ENCODE results near the gene C16orf95.

The C16orf95 gene

GRCh38 chr16:87331241-87331801 is 14.1 kb upstream of the C16orf95 start:
- DNase-seq (ENCODE audit: low read depth) = no peak

GRCh38 chr16:87330646-87331045 is 13.5 kb upstream of the C16orf95 start:
- DNase-seq (ENCODE audit: low read depth) = no peak

GRCh38 chr16:87330257-87330624 is 13.0 kb upstream of the C16orf95 start:
- no peak for DNase-seq (ENCODE audit: low read depth)

DNA sequence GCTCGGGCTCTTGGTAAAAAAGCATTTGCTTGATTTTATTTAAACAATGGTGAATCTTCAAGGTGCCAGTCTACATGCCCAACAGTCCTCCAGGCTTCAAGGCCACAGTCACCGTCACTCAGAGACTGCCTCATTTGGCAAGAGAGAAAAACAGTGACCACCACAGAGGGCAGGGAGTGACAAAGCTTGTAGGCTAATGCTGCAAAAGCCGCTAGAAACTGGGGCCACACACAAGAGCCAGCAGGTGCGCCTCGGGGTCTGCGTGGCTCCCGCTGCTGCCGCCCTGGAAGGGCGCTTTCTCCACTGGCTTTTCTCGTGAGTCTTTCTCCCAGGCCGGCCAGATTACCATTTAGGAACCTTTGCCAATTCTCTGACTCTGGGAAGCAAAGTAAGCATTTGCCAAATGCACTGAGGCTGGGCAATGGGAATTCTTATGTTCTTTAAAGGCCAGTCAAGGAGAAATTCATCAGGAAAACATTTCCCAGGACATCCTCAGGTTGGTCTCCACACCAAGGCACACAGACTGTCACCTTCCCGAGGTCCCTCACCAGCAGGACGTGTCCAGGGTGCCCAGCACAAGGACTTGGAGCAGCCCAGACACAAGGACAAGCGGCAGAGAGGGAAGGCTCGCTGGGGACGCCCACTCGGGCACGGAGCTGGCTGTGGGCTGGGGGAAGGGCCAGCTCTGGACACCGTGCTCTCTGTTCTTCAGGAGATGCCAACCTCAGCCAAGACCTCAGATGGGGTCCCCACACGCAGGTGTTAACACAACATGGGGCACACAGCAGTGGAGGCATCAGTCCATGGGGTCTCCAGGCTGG is 12.5 kb upstream of the C16orf95 start:
- DNase-seq (ENCODE audit: low read depth) = no peak

DNA sequence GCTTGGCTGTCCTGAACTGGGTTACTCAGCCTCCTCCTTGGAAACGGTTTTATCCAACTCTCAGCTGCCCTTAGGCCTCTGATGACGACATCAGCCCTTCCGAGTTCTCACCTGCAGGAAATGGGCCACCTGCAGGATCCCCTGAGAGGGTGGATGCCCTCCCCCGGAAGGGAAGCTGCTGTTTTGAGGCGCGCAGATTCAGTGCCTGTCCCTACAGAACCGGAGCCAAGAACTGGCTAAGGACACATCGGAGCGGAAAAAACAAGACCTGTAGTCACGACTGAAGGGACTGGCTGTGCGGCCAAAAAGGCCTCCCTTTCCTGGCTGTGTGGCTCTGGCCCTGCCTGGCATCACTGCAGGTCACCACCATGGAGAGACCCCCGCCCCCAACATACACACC is 11.7 kb upstream of the C16orf95 start:
- no peak for DNase-seq (ENCODE audit: low read depth)

DNA sequence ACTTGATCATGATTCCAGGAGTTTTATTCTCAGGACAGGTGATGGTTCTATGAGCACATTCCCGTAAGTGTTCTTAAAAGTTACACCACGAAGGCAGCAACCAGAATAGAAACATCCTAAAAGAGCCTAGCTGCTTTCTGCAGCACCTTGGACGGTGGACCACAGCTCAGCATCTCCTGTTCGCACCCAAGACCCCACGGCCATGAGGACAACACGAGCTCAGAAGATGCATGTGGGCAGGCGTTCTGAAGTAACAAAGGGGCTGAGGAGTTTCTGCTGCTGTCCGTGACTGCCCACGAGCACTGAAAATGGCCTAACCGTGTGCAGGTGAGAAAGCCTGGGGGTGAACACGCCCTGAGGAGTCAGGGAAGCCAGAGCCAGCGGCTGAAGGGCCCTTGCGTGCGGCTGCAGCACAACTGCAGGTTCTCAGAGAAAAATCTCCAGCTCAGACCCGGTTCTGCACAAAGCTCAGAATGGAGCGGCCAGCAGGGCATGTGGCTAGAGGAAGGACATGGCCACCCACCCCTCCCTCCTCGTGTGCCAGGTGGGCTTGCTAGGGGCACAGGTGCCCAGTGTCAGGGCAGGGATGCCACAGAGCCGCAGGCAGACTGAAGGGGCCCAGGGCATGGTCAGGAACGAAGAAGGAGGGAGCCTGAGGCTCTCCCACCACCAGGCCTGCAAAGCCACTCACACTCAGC is 10.8 kb upstream of the C16orf95 start:
- no peak for DNase-seq (ENCODE audit: low read depth)

- DNase-seq (ENCODE audit: low read depth) = no peak
These were observed 9.0 kb upstream of the C16orf95 start for GRCh38 chr16:87326151-87326571.

DNA sequence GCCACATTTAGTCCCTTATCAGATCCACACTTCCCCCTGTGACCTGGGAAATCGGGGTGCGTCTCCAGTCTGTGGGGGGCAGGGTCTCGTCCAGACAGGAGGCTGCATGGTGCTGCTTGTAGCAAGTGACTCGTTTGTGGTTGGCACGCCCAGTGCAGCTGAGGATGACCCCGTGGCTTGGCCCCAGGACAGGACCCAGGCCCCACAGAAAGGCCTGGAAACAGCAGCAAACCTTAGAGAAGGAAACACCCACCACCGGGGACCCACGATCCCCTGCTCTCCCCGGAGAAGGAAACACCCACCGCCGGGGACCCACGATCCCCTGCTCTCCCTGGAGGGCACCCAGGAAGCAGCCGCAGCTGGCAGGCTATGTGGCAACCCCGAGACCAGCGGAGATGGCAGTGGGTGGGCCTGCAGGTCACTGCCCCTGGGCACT is 8.2 kb upstream of the C16orf95 start:
- DNase-seq (ENCODE audit: low read depth) = no peak

DNA sequence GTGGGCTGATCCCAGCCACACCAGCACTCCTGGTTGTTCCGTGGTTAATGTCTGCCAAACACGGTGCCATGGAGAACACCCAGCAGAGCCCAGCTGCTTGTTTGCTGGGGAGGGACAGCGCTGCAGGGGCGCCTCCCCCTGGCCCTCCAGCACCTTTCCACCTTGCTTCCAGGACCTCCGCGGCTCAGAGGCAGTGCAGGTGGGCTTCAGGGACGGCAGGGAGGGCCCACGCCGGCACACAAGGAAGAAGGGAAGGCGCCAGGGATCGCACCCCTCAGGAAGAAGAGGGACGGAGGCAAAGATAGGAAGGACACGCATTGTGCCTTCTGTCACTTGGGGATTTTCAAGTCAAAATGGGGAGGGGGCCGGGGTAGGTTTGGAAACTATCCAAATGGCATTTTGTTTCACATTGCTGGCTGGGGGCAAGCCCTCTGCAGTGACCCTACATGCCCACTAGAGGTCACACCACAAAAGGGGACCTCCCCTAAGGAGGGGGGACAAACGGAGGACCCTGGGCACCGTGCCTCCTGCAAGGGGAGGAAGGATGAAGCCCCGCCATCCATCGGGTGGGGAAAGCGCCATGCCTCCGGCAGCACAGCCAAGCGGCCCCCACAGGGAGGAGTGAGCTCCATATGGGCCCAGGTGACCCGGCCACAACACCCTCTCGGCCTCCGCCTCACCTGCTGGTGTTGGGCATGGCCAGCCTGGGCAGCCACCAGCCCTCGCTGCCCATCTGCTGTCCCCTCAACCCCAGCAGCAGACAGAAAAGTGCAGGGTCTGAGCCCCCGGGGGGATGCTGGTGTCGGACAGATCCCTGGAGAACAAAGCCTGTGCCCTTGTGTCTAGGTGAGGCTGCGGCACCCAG is 7.5 kb upstream of the C16orf95 start:
- peak; percentile 19 for DNase-seq (ENCODE audit: low read depth)

- DNase-seq (ENCODE audit: low read depth) = no peak
These were observed 6.7 kb upstream of the C16orf95 start for GRCh38 chr16:87323727-87324410.

GRCh38 chr16:87322833-87323726 is 5.9 kb upstream of the C16orf95 start:
- DNase-seq (ENCODE audit: low read depth) = no peak

DNA sequence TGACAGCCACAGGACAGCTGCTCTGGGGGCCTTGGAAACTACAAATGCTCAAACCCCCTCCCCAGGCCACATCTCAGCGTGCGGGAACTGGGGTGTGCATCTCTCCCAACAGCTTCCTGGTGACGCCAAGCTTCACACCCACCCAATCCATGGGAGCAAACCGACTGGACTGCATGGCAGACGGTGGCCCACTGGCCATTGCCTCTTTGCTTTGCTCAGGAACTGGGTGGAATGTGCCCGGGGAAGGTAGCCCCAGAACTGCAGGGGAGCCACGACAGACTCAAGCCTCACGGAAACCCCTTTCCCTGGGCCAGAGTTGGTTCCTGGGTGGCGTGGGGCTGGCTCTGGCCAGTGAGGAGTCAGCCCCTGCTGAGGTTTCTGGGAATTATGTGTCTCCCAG is 5.2 kb upstream of the C16orf95 start:
- no peak for DNase-seq (ENCODE audit: low read depth)

DNA sequence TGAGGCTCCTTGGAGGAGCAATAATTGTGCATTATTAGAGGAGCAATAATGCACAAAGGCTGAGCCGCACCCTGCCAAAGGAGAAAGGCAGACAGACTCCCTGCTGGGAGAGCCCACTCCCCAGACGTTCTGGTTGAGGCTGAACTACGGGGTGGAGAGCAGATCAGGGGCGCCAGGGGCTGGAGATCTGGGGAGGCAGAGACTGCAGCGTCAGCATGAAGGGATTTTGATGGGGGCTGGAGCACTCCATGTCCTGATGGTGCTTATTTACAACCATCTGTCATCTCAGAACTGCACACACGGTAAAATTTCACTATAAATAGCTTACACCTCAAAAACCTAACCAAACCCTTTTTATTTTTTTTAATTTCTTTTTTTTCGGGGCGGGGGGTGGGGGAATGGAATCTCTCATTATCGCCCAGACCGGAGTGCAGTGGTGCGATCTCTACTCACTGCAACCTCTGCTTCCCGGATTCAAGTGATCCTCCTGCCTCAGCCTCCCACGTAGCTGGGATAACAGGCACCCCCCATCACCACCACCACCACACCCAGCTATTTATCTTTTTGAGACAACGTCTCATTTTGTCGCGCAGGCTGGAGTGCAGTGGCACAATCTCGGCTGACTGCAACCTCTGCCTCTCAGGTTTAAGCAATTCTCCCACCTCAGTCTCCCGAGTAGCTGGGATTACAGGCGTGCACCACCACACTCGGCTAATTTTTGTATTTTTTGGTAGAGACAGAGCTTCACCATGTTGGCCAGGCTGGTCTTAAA is 4.3 kb upstream of the C16orf95 start:
- no peak for DNase-seq (ENCODE audit: low read depth)

GRCh38 chr16:87320510-87321227 is 3.5 kb upstream of the C16orf95 start:
- DNase-seq (ENCODE audit: low read depth) = no peak

- no peak for DNase-seq (ENCODE audit: low read depth)
These were observed 2.9 kb upstream of the C16orf95 start for GRCh38 chr16:87319997-87320491.

DNA sequence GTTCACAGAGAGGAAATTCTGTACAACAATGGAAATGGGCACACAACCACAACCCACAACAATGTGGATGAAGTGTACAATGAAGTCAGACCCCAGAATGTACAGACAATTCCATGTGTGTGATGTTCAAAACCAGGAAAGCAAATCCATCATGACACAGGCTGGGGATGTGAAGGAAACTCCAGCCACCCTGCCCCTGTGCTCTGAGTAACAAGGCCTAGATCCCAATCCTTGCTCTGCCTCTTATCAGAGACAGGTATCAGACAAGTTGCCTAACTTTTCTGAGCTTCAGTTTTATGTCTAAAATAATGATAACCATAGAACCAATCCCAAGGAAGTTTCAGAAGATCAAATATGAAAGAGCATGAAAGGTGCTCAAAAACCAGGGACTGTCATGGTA is 1.8 kb upstream of the C16orf95 start:
- DNase-seq (ENCODE audit: low read depth) = no peak

GRCh38 chr16:87317750-87318644 is 805 bp upstream of the C16orf95 start:
- DNase-seq (ENCODE audit: low read depth) = peak; percentile 23

DNA sequence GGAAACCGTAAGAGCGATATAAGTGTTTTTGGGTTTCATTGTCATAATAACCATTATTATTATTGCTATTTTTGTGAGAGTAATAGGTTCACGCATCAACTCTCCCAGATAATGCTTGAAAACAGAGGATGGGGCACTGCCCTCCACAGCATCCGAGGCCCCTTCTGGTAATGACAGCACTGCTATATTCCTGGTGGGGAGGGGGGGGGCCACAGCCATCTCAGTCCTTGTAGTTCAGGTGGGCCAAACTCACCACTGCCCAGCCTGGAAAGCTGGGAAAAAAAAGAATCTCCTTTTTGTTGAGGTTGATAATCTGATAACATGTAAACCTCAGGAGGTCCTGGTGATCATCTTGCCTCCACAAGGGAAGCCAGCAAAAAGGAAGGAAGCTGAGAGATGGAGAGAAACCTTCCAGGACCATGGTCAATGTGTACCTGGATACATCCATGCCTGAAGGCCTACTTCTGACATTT is 706 bp downstream of the C16orf95 start:
- no peak for DNase-seq (ENCODE audit: low read depth)

Data from activated T-cell treated with anti-CD3 and anti-CD28 coated beads for 24 hours (primary cell).